K562 (cell line): ENCODE data around the gene TLN1. TPM values are rescaled to one million over a fixed set of nuclear protein-coding genes. Genes with fewer than 3 reads are reported as not detected.
A peak's percentile ranks its signal among the peaks of the same experiment; 100 is the strongest.

Experiments used
- BCL6 ChIP-seq: fragments of 250-450 bp; sonication (Bioruptor Pico); IDR thresholded peaks from 2 replicates; pipeline ENCODE4 v1.4.0; 2020
- CC2D1A ChIP-seq: fragments of 450-650 bp; IDR thresholded peaks from 2 replicates; pipeline ENCODE4 v1.6.1; 2017; ENCODE audit warnings: mild to moderate bottlenecking
- CSDE1 ChIP-seq, 2 experiments: fragments of 450-650 bp; IDR thresholded peaks; 2 replicates each; pipeline ENCODE4 v1.6.1; 2016; ENCODE audit warnings: mild to moderate bottlenecking in 1 of 2
- MEF2A ChIP-seq: IDR thresholded peaks from 2 replicates; pipeline ENCODE4 v1.6.1; 2011; ENCODE audit warnings: low read depth, mild to moderate bottlenecking, low read length, moderate library complexity; ENCODE audit not compliant: control insufficient read depth
- MGA ChIP-seq: fragments of 450-650 bp; IDR thresholded peaks from 2 replicates; pipeline ENCODE4 v1.6.1; 2016; ENCODE audit warnings: mild to moderate bottlenecking, moderate library complexity
- MXI1 ChIP-seq: IDR thresholded peaks from 2 replicates; pipeline ENCODE4 v1.6.1; 2011; ENCODE audit warnings: low read depth, mild to moderate bottlenecking, improper control_type of control experiment, low read length
- MYC ChIP-seq, 2 experiments: fragments of 250-450 bp in 1 of 2; sonication (Bioruptor Pico) in 1 of 2; IDR thresholded peaks; 2 replicates each; pipeline versions ENCODE4 v1.5.1 to v1.6.1; 2012 to 2021; ENCODE audit warnings: low read depth in 2 of 2, borderline replicate concordance in 1 of 2, improper control_type of control experiment in 1 of 2, low read length in 1 of 2, mild to moderate bottlenecking in 1 of 2, moderate library complexity in 1 of 2
- NUFIP1 ChIP-seq: fragments of 450-650 bp; IDR thresholded peaks from 2 replicates; pipeline ENCODE4 v1.6.1; 2018; ENCODE audit not compliant: partially characterized antibody
- POLR2AphosphoS5 ChIP-seq: IDR thresholded peaks from 2 replicates; pipeline ENCODE4 v1.6.1; 2011; ENCODE audit warnings: mild to moderate bottlenecking, low read depth, low read length, moderate library complexity; ENCODE audit not compliant: control insufficient read depth, insufficient read depth
- SMARCA5 ChIP-seq: fragments of 450-650 bp; IDR thresholded peaks from 2 replicates; pipeline ENCODE4 v1.6.1; 2016
- SPI1 ChIP-seq: IDR thresholded peaks from 2 replicates; pipeline ENCODE4 v1.6.1; 2011; ENCODE audit warnings: low read depth, low read length, control low read depth, borderline replicate concordance
- STAG1 ChIP-seq: sonication (generic); formaldehyde crosslinking; IDR thresholded peaks from 2 replicates; pipeline ENCODE4 v1.5.0; 2020; ENCODE audit warnings: missing genetic modification reagents, borderline replicate concordance
- TAF1 ChIP-seq: IDR thresholded peaks from 2 replicates; pipeline ENCODE4 v1.6.1; 2011; ENCODE audit warnings: mild to moderate bottlenecking, low read length, moderate library complexity; ENCODE audit not compliant: insufficient read depth, control insufficient read depth, severe bottlenecking; ENCODE audit errors: extremely low read depth
- TOE1 ChIP-seq, 2 experiments: fragments of 450-650 bp in 1 of 2; sonication (generic) in 1 of 2; formaldehyde crosslinking in 1 of 2; IDR thresholded peaks; 2 replicates each; pipeline versions ENCODE4 v1.7.1 to v1.8.0; 2016 to 2022; ENCODE audit warnings: borderline replicate concordance in 2 of 2, mild to moderate bottlenecking in 2 of 2, antibody characterized with exemption in 1 of 2, inconsistent platforms in 1 of 2, low read depth in 1 of 2, missing genetic modification reagents in 1 of 2, moderate library complexity in 1 of 2
- polyA plus RNA-seq, 8 experiments: library from polyadenylated mRNA; depleted of rRNA in 4 of 8; stranded (reverse) in 5 of 8; unstranded in 3 of 8; fragments of >200 nt; fragmentation: Nextera tagmentation in 2 of 8; fragmentation: Illumina TruSeq in 1 of 8; extraction: Ambion mirVana in 2 of 8; extraction: Trizol in 1 of 8; gene quantifications; 2 replicates each; pipeline versions ENCODE4 v1.2.1 to v1.2.3, GENCODE V29; 2011 to 2014; ENCODE audit warnings: inconsistent platforms in 1 of 8, missing spikeins in 1 of 8
- total RNA-seq, 7 experiments: library from RNA; depleted of rRNA in 6 of 7; stranded (reverse); fragments of >200 nt in 6 of 7; fragmentation: Illumina TruSeq in 2 of 7; extraction: Trizol in 2 of 7; gene quantifications; 2 replicates each; pipeline versions ENCODE4 v1.2.1 to v1.2.3, GENCODE V29; 2011 to 2021; ENCODE audit warnings: low replicate concordance in 1 of 7

TLN1 gene
- total and polyA plus RNA-seq, 9 of the 15 experiments (the other 6 are each of a cell fraction or from before 2014, with no cell fraction given): 3.6 to 240 (median 54.8) TPM

- TF ChIP-seq POLR2AphosphoS5 (no peak; the same call in 1 of the 2 replicates), NUFIP1 (no peak), BCL6 (CRISPR knock-in tag) (no peak), CSDE1 (IDR thresholded peaks at IDR 0.05) (no peak), MYC (IDR thresholded peaks at IDR 0.05; ENCODE audit: low read depth, low read length) (peak; percentile 75), MYC (CRISPR knock-in tag; IDR thresholded peaks at IDR 0.05; ENCODE audit: borderline replicate concordance, low read depth) (no peak), MXI1 (no peak), TOE1 (IDR thresholded peaks at IDR 0.05; ENCODE audit: borderline replicate concordance) (no peak), TOE1 (CRISPR knock-in tag; IDR thresholded peaks at IDR 0.05; ENCODE audit: borderline replicate concordance, low read depth) (no peak), TAF1 (peak; percentile 24), MEF2A (no peak), SMARCA5 (no peak), SPI1 (no peak), MGA (no peak), STAG1 (CRISPR knock-in tag) (no peak), CC2D1A (0 out of 2 replicates have a peak, but pooled peaks have one; percentile 18)
These were observed 67.2 kb downstream of the TLN1 start, which contains the start of gene ARHGEF39 (continued) for GRCh38 chr9:35664531-35665470.
